SKM-1 (cell line): ENCODE data around the gene PGLYRP1.

Experiments
- DNase-seq: peaks from one replicate; lab custom pipeline; 2025; ENCODE audit not compliant: unreplicated experiment; lab: John Stamatoyannopoulos, UW

PGLYRP1 gene

GRCh38 chr19:46033401-46033800 lies 10.5 kb upstream of the PGLYRP1 start:
- DNase-seq = no peak

- DNase-seq = no peak
Observed at GRCh38 chr19:46032597-46033025, 9.8 kb upstream of the PGLYRP1 start.

- DNase-seq = no peak
Observed at GRCh38 chr19:46031781-46032596, 9.1 kb upstream of the PGLYRP1 start.

GRCh38 chr19:46030812-46031550 lies 8.1 kb upstream of the PGLYRP1 start:
- DNase-seq = no peak

GRCh38 chr19:46025835-46026234 lies 3.0 kb upstream of the PGLYRP1 start:
- DNase-seq = no peak

- DNase-seq = no peak
Observed at GRCh38 chr19:46023311-46023779, 492 bp upstream of the PGLYRP1 start.

GRCh38 chr19:46022061-46022430 lies 807 bp downstream of the PGLYRP1 start:
- no peak for DNase-seq

GRCh38 chr19:46021531-46022041 lies 1.3 kb downstream of the PGLYRP1 start:
- no peak for DNase-seq

- no peak for DNase-seq
Observed at GRCh38 chr19:46020819-46021125, 2.1 kb downstream of the PGLYRP1 start.

GRCh38 chr19:46019270-46019669 lies 3.6 kb downstream of the PGLYRP1 start:
- DNase-seq = no peak

GRCh38 chr19:46018729-46019251 lies 4.1 kb downstream of the PGLYRP1 start:
- DNase-seq = no peak

- DNase-seq = no peak
Observed at GRCh38 chr19:46017874-46018675, 4.8 kb downstream of the PGLYRP1 start.

GRCh38 chr19:46017095-46017429 lies 5.8 kb downstream of the PGLYRP1 start:
- no peak for DNase-seq

GRCh38 chr19:46016426-46017094 lies 6.3 kb downstream of the PGLYRP1 start:
- no peak for DNase-seq

GRCh38 chr19:46015687-46016425 lies 7.0 kb downstream of the PGLYRP1 start:
- DNase-seq = no peak

GRCh38 chr19:46014941-46015686 lies 7.7 kb downstream of the PGLYRP1 start:
- DNase-seq = no peak

- no peak for DNase-seq
Observed at GRCh38 chr19:46014534-46014933, 8.3 kb downstream of the PGLYRP1 start.

- DNase-seq = no peak
Observed at GRCh38 chr19:46009530-46010510, 13.0 kb downstream of the PGLYRP1 start.
